Gastrocnemius medialis (tissue), 4 donors: ENCODE results near the gene RPUSD2. TPM values are rescaled to one million over a fixed set of nuclear protein-coding genes. Genes with fewer than 3 reads are reported as not detected.

Experiments
- ATAC-seq, 2 donors: fragments of 150-250 bp; one replicate each; pipeline ENCODE4 v1.9.1; 2016
- DNase-seq, 2 donors: peaks; one replicate each; pipeline ENCODE4 v3.0.0-alpha.2; 2019
- H3K27ac ChIP-seq, 4 donors: fragments of 200-600 bp; sonication (generic); 1 replicate in 1 of 4; 2 replicates in 3 of 4; pipeline ENCODE4 v1.5.1; 2016 to 2018; ENCODE audit warnings: mild to moderate bottlenecking in 2 of 4, moderate library complexity in 1 of 4
- H3K27me3 ChIP-seq, 3 donors: fragments of 200-600 bp; sonication (generic) in 2 of 3; 1 replicate in 1 of 3; 2 replicates in 2 of 3; pipeline versions ENCODE4 v1.5.1 to v1.6.0; 2016 to 2019; ENCODE audit warnings: mild to moderate bottlenecking in 1 of 3, moderate library complexity in 1 of 3
- H3K36me3 ChIP-seq, 2 donors: fragments of 200-600 bp; sonication (generic) in 1 of 2; one replicate each; pipeline ENCODE4 v1.5.1; 2017 to 2018
- H3K4me1 ChIP-seq, 2 donors: fragments of 200-600 bp; sonication (generic) in 1 of 2; one replicate each; pipeline ENCODE4 v1.5.1; 2016 to 2017; ENCODE audit warnings: mild to moderate bottlenecking in 2 of 2
- H3K4me3 ChIP-seq, 4 donors: fragments of 200-600 bp; sonication (generic) in 3 of 4; 1 replicate in 1 of 4; 2 replicates in 3 of 4; pipeline ENCODE4 v1.5.1; 2016 to 2019; ENCODE audit warnings: mild to moderate bottlenecking in 2 of 4
- H3K9me3 ChIP-seq, 3 donors: fragments of 200-600 bp; sonication (generic) in 2 of 3; 1 replicate in 1 of 3; 2 replicates in 2 of 3; pipeline ENCODE4 v1.5.1; 2016 to 2019
- POLR2A ChIP-seq, 2 donors: fragments of 450-650 bp; IDR thresholded peaks; one replicate each; pipeline ENCODE4 v1.6.1; 2017; ENCODE audit warnings: antibody characterized with exemption in 2 of 2, mild to moderate bottlenecking in 2 of 2, moderate library complexity in 2 of 2
- in situ Hi-C, 4 donors: fragments of 200-750 bp; cut with MboI; loops; one replicate each; pipeline versions ENCODE4 v1.15.0 to v1.8.0; 2017; ENCODE audit warnings: low sequenced_read_pairs in 4 of 4
- intact Hi-C: fragments of 100-400 bp; cut with DNase I; formaldehyde crosslinking; loops from one replicate; pipeline ENCODE4 v1.15.1; 2023; ENCODE audit warnings: low total_unique reads
- total RNA-seq, 4 donors: library from RNA; depleted of rRNA; stranded (reverse); fragments of >200 nt; gene quantifications; one replicate each; pipeline versions ENCODE4 v1.1.0 to v1.2.3, GENCODE V29; 2016
- TF ChIP-seq, protein P1 (sequence below), 5 experiments: fragments of 450-650 bp in 3 of 5; fragments of 200-600 bp in 2 of 5; sonication (generic) in 2 of 5; IDR thresholded peaks in 4 of 5; conservative IDR thresholded peaks in 1 of 5; 1 replicate in 4 of 5; 2 replicates in 1 of 5; pipeline ENCODE4 v1.5.1; 2016 to 2019; ENCODE audit warnings: antibody characterized with exemption in 5 of 5, mild to moderate bottlenecking in 3 of 5, moderate library complexity in 3 of 5

Gene RPUSD2
- total RNA-seq, 4 donors from 2014 or later, result 4.5 to 9.1 (median 6.5) TPM

DNA sequence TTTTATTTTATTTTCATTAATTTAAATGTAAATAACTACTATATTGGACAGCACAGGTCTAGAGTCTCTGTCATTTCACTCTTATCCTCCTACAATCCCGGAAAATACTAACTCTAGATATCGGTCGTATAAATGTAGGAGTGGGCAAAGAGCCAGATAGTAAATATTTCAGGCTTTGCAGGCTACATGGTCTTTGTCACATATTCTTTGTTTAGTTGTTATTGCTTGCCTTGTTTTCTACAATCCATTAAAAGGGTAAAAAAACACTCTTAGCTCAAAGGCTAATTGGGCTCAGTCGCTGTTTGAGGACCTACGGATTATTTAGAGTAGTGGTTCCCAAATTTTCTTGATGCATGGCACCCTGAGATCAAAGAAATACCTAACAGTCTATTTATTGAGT lies 26.7 kb downstream of the RPUSD2 start:
- intact Hi-C loops, result loop anchor here (2.0 to 10.0 kb wide), 2 partner anchors 27 to 209 kb away; partner anchors contain the start of genes DNAJC17, RPUSD2 and ZFYVE19
- in situ Hi-C loops, result loop anchor here in 2 of 4 donors (10.0 kb wide), 2 partner anchors 61 to 299 kb away; partner anchors contain the start of gene VPS18 (in 2 of the 2)
- Histone ChIP-seq H3K4me3 (no peak overlapping the region), H3K9me3 (no peaks in the 10 kb centered on the region), H3K27me3 (no peaks in the 10 kb centered on the region), H3K4me1 (peaks cover 9% of the 10 kb centered on the region in 2 donors), H3K36me3 (no peaks in the 10 kb centered on the region), H3K27ac (no peak overlapping the region)
- TF ChIP-seq, protein P1, sequence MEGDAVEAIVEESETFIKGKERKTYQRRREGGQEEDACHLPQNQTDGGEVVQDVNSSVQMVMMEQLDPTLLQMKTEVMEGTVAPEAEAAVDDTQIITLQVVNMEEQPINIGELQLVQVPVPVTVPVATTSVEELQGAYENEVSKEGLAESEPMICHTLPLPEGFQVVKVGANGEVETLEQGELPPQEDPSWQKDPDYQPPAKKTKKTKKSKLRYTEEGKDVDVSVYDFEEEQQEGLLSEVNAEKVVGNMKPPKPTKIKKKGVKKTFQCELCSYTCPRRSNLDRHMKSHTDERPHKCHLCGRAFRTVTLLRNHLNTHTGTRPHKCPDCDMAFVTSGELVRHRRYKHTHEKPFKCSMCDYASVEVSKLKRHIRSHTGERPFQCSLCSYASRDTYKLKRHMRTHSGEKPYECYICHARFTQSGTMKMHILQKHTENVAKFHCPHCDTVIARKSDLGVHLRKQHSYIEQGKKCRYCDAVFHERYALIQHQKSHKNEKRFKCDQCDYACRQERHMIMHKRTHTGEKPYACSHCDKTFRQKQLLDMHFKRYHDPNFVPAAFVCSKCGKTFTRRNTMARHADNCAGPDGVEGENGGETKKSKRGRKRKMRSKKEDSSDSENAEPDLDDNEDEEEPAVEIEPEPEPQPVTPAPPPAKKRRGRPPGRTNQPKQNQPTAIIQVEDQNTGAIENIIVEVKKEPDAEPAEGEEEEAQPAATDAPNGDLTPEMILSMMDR (IDR thresholded peaks at IDR 0.05 in 4 of 5, conservative IDR thresholded peaks at IDR 0.05 in 1 of 5), result no peak
- TF ChIP-seq POLR2A (IDR thresholded peaks at IDR 0.05), result no peak
- ATAC-seq (no peak), DNase-seq (no peak)

DNA sequence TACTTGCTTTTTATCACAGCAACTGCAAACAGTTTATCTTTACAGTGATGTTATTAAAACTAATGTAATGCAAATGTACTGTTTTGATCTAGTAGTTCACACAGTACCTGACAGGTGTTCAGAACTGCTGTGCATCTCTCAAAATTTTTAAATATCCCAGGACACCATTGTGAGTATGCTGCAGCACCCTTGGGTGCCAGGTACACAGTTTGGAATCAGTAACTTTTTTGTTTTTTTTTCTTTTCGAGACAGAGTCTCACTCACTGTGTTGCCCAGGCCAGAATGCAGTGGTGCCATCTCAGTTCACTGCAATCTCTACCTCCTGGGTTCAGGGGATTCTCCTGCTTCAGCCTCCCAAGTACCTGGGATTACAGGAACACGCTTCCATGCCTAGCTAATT lies 27.9 kb downstream of the RPUSD2 start:
- intact Hi-C loops (loop anchor here (10.0 kb wide), 1 partner anchor 208 kb away; the partner anchor contains the start of genes DNAJC17 and ZFYVE19), in situ Hi-C loops (loop anchor here in 2 of 4 donors (10.0 kb wide), 2 partner anchors 62 to 298 kb away; partner anchors contain the start of gene VPS18 (in 2 of the 2))
- H3K4me3 ChIP-seq, result no peak overlapping the region
- no peak overlapping the region for H3K27ac ChIP-seq
- no peaks in the 10 kb centered on the region for H3K9me3 ChIP-seq
- no peak for DNase-seq
- no peaks in the 10 kb centered on the region for H3K27me3 ChIP-seq
- ATAC-seq, result no peak
- H3K36me3 ChIP-seq, result no peaks in the 10 kb centered on the region
- H3K4me1 ChIP-seq, result peaks cover 9% of the 10 kb centered on the region in 2 donors
- TF ChIP-seq, protein P1 (IDR thresholded peaks at IDR 0.05 in 4 of 5, conservative IDR thresholded peaks at IDR 0.05 in 1 of 5), result no peak
- no peak for TF ChIP-seq POLR2A (IDR thresholded peaks at IDR 0.05)

- no peak overlapping the region for H3K4me3 ChIP-seq
- H3K27me3 ChIP-seq, result no peaks in the 10 kb centered on the region
- H3K27ac ChIP-seq, result no peak overlapping the region
- in situ Hi-C loops, result loop anchor here in 2 of 4 donors (10.0 kb wide), 2 partner anchors 63 to 297 kb away; partner anchors contain the start of gene VPS18 (in 2 of the 2)
- H3K4me1 ChIP-seq, result peaks cover 9% of the 10 kb centered on the region in 2 donors
- no peaks in the 10 kb centered on the region for H3K9me3 ChIP-seq
- intact Hi-C loops, result loop anchor here (10.0 kb wide), 1 partner anchor 207 kb away; the partner anchor contains the start of genes DNAJC17 and ZFYVE19
- ATAC-seq, result no peak
- DNase-seq, result no peak
- TF ChIP-seq POLR2A (IDR thresholded peaks at IDR 0.05), result no peak
- TF ChIP-seq, protein P1 (IDR thresholded peaks at IDR 0.05 in 4 of 5, conservative IDR thresholded peaks at IDR 0.05 in 1 of 5), result no peak
- H3K36me3 ChIP-seq, result no peaks in the 10 kb centered on the region
These were observed 29.0 kb downstream of the RPUSD2 start for GRCh38 chr15:40598126-40598525.

DNA sequence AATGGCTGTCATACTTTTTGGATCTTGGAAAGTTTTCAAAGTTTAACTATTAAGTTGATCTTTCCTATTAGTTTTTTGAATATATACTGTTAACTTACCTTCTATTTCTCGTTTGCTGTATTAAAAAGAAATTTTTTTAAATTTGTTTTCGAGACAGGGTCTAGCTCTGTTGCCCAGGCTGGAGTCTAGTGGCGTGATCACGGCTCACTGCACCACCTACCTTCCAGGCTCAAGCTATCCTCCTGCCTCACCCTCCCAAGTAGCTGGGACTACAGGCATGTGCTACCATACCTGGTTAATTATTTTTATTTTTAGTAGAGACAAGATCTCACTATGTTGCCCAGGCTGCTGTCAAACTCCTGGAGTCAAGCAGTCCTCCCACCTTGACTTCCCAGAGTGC lies 29.6 kb downstream of the RPUSD2 start:
- Histone ChIP-seq H3K4me1 (peaks cover 9% of the 10 kb centered on the region in 2 donors), H3K27me3 (no peaks in the 10 kb centered on the region), H3K4me3 (no peak overlapping the region), H3K36me3 (no peaks in the 10 kb centered on the region), H3K9me3 (no peaks in the 10 kb centered on the region), H3K27ac (no peak overlapping the region)
- in situ Hi-C loops (loop anchor here in 2 of 4 donors (10.0 kb wide), 2 partner anchors 64 to 296 kb away; partner anchors contain the start of gene VPS18 (in 2 of the 2)), intact Hi-C loops (loop anchor here (10.0 kb wide), 1 partner anchor 206 kb away; the partner anchor contains the start of genes DNAJC17 and ZFYVE19)
- ATAC-seq (no peak), DNase-seq (no peak)
- TF ChIP-seq, protein P1 (IDR thresholded peaks at IDR 0.05 in 4 of 5, conservative IDR thresholded peaks at IDR 0.05 in 1 of 5), result no peak
- no peak for TF ChIP-seq POLR2A (IDR thresholded peaks at IDR 0.05)
